IMR-90 (cell line): ENCODE data around the gene KMT2B. TPM values are rescaled to one million over a fixed set of nuclear protein-coding genes. Genes with fewer than 3 reads are reported as not detected.

Experiments used
- ATAC-seq: fragments of 200-7000 bp; cut with Tn5 transposase; 2 replicates; pipeline ENCODE4 v1.9.1; 2020; ENCODE audit warnings: low read depth, mild to moderate bottlenecking, moderate library complexity
- BruUV-seq: library from RNA; stranded (reverse); fragments of 400-500 nt; replicated peaks from 2 replicates; lab custom pipeline; 2021; lab: Mats Ljungman, UMichigan
- CTCF ChIA-PET: fragments of 300-600 bp; formaldehyde crosslinking; extraction: SDS; loops from one replicate; lab custom pipeline; 2021; ENCODE audit warnings: antibody characterized with exemption; lab: Yijun Ruan, JAX
- POLR2A ChIA-PET: fragments of 300-600 bp; sonication (Branson Sonifier 250); formaldehyde crosslinking; loops from one replicate; lab custom pipeline; 2022; ENCODE audit warnings: antibody characterized with exemption; ENCODE audit not compliant: unreplicated experiment; lab: Charles Lee
- DNase-seq: peaks from one replicate; pipeline ENCODE4 v3.0.0; 2013
- H2AFZ ChIP-seq: replicated peaks from 2 replicates; pipeline ENCODE3; 2013; ENCODE audit warnings: low read length, mild to moderate bottlenecking; ENCODE audit not compliant: poor library complexity
- H2AK5ac ChIP-seq: 2 replicates; pipeline ENCODE4 v1.6.1; 2013; ENCODE audit warnings: low read depth, low read length, inconsistent platforms
- H2AK9ac ChIP-seq: replicated peaks from 2 replicates; pipeline ENCODE3; 2013; ENCODE audit warnings: mild to moderate bottlenecking, low read depth, low read length, moderate library complexity; ENCODE audit not compliant: poor library complexity
- H2BK120ac ChIP-seq: 2 replicates; pipeline ENCODE4 v1.6.1; 2013; ENCODE audit warnings: low read depth, low read length, inconsistent platforms
- H2BK15ac ChIP-seq: 3 replicates; pipeline ENCODE4 v1.6.1; 2013; ENCODE audit warnings: low read depth, low read length, inconsistent platforms
- H2BK20ac ChIP-seq: 2 replicates; pipeline ENCODE4 v1.6.1; 2013; ENCODE audit warnings: low read depth, mild to moderate bottlenecking, inconsistent platforms, low read length, moderate library complexity
- H2BK5ac ChIP-seq: 2 replicates; pipeline ENCODE4 v1.6.1; 2013; ENCODE audit warnings: mild to moderate bottlenecking, low read depth, low read length, inconsistent platforms; ENCODE audit not compliant: poor library complexity, severe bottlenecking
- H3K14ac ChIP-seq: replicated peaks from 2 replicates; pipeline ENCODE4 v1.6.1; 2013; ENCODE audit warnings: low read depth, low read length, inconsistent platforms
- H3K18ac ChIP-seq: 2 replicates; pipeline ENCODE4 v1.6.1; 2013; ENCODE audit warnings: low read depth, low read length, control low read depth
- H3K23ac ChIP-seq: 2 replicates; pipeline ENCODE4 v1.6.1; 2013; ENCODE audit warnings: low read depth, low read length, inconsistent platforms
- H3K27ac ChIP-seq: 2 replicates; pipeline ENCODE4 v1.5.1; 2013; ENCODE audit warnings: mild to moderate bottlenecking, control low read depth, low read length; ENCODE audit not compliant: insufficient read depth
- H3K27me3 ChIP-seq: 2 replicates; pipeline ENCODE4 v1.6.1; 2013; ENCODE audit warnings: low read length; ENCODE audit not compliant: control insufficient read depth, insufficient read depth
- H3K36me3 ChIP-seq: 2 replicates; pipeline ENCODE4 v1.6.1; 2013; ENCODE audit warnings: low read length, mixed read lengths; ENCODE audit not compliant: control insufficient read depth, insufficient read depth
- H3K4ac ChIP-seq: 2 replicates; pipeline ENCODE4 v1.6.1; 2013; ENCODE audit warnings: low read depth, low read length, inconsistent platforms
- H3K4me1 ChIP-seq: 2 replicates; pipeline ENCODE4 v1.6.1; 2013; ENCODE audit warnings: low read length, mixed read lengths; ENCODE audit not compliant: control insufficient read depth, insufficient read depth
- H3K4me2 ChIP-seq: 2 replicates; pipeline ENCODE4 v1.6.1; 2013; ENCODE audit warnings: low read depth, mild to moderate bottlenecking, control low read depth, low read length, moderate library complexity
- H3K4me3 ChIP-seq: 2 replicates; pipeline ENCODE4 v1.5.1; 2013; ENCODE audit warnings: low read depth, mild to moderate bottlenecking, control low read depth, low read length, moderate library complexity; ENCODE audit not compliant: insufficient read depth
- H3K56ac ChIP-seq: 2 replicates; pipeline ENCODE4 v1.6.1; 2013; ENCODE audit warnings: low read length, inconsistent platforms; ENCODE audit not compliant: insufficient read depth; ENCODE audit errors: extremely low read depth
- H3K79me1 ChIP-seq, 2 experiments: 2 replicates each; pipeline ENCODE4 v1.6.1; 2013; ENCODE audit warnings: low read length in 2 of 2, inconsistent platforms in 1 of 2, low read depth in 1 of 2
- H3K9ac ChIP-seq: 2 replicates; pipeline ENCODE4 v1.6.1; 2013; ENCODE audit warnings: low read depth, low read length, control low read depth
- H3K9me1 ChIP-seq: 2 replicates; pipeline ENCODE4 v1.6.1; 2013; ENCODE audit warnings: low read length, inconsistent platforms; ENCODE audit not compliant: insufficient read depth
- H3K9me3 ChIP-seq: 2 replicates; pipeline ENCODE4 v1.6.1; 2013; ENCODE audit warnings: low read length; ENCODE audit not compliant: control insufficient read depth, insufficient read depth
- H4K20me1 ChIP-seq: 2 replicates; pipeline ENCODE4 v1.6.1; 2013; ENCODE audit warnings: low read length, inconsistent platforms; ENCODE audit not compliant: insufficient read depth
- H4K5ac ChIP-seq: 2 replicates; pipeline ENCODE4 v1.6.1; 2013; ENCODE audit warnings: mild to moderate bottlenecking, low read depth, low read length, control low read depth
- H4K8ac ChIP-seq, 2 experiments: 2 replicates each; pipeline ENCODE4 v1.6.1; 2013; ENCODE audit warnings: low read depth in 2 of 2, low read length in 2 of 2, control low read depth in 1 of 2, inconsistent platforms in 1 of 2
- H4K91ac ChIP-seq: 2 replicates; pipeline ENCODE4 v1.6.1; 2013; ENCODE audit warnings: low read depth, low read length, inconsistent platforms; ENCODE audit not compliant: insufficient read depth
- CTCF ChIP-seq: conservative IDR thresholded peaks from 2 replicates; pipeline ENCODE4 v1.5.1; 2012; ENCODE audit warnings: mild to moderate bottlenecking, low read depth, low read length, improper control_type of control experiment
- MAZ ChIP-seq: IDR thresholded peaks from 2 replicates; pipeline ENCODE4 v1.6.1; 2012; ENCODE audit warnings: low read depth, mild to moderate bottlenecking, low read length, improper control_type of control experiment, moderate library complexity, borderline replicate concordance
- whole genome bisulfite sequencing, 2 experiments: methylation state at CpG; one replicate each; pipeline versions ENCODE4 v1.1.5 to v1.1.7; 2013; ENCODE audit warnings: missing lambda C conversion rate in 2 of 2; ENCODE audit not compliant: insufficient read length in 1 of 2; ENCODE audit errors: extremely low coverage in 2 of 2; 5-methylcytosine and 5-hydroxymethylcytosine counted together
- dilution Hi-C: fragments of 300-500 bp; cut with HindIII; formaldehyde crosslinking; loops from one replicate; pipeline ENCODE4 v1.14.3; 2018; ENCODE audit warnings: low sequenced_read_pairs; ENCODE audit not compliant: unreplicated experiment
- in situ Hi-C: fragments of 300-500 bp; cut with MboI; formaldehyde crosslinking; loops from 3 replicates; pipeline ENCODE4 v1.14.3; 2019; ENCODE audit warnings: low sequenced_read_pairs, inconsistent platforms, mixed read lengths
- intact Hi-C: fragments of 100-400 bp; cut with micrococcal nuclease; formaldehyde crosslinking; loops from 2 replicates; pipeline ENCODE4 v1.10.0; 2022
- polyA plus RNA-seq, 3 experiments: library from polyadenylated mRNA; depleted of rRNA; stranded (reverse); fragments of >200 nt; gene quantifications; 2 replicates each; pipeline ENCODE4 v1.2.3, GENCODE V29; 2012; ENCODE audit warnings: low replicate concordance in 1 of 3
- total RNA-seq: library from RNA; depleted of rRNA; stranded (reverse); fragments of >200 nt; gene quantifications from 2 replicates; pipeline ENCODE4 v1.2.3, GENCODE V29; 2012

Gene KMT2B
- total and polyA plus RNA-seq, 2 of the 4 experiments (the other 2 are of a cell fraction) = 3.0 to 30.7 TPM

DNA sequence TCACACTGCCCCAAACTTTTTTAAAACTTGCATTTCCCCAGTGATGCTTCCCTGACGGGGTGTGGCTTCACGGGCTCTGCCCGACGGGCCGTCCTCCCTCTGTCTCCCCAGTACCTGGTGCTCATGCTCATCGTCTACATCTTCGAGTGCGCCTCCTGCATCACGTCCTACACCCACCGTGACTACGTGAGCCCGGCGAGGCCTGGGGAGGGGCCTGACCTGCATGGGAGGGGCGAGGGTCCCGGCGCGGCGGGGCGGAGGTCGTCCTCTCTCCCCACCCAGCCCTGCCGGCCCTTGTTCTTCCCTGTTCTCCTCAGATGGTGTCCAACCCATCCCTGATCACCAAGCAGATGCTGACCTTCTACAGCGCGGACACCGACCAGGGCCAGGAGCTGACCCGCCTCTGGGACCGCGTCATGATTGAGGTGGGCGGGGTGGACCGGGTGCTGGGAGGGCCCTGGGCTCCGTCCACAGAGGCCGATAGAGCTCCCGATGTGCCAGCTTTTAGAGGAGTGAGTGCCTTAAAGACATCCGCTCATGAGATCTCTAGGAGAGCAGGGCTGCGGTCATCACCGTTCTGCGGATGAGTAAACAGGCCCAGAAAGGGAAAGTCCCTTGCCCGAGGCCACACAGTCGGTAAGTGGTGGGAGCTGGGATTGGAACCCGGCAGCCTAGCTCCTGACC, 44.5 kb upstream of the KMT2B start:
- 13% methylated on average over 11 of the region's 39 CpGs; no CpG with 5 or more reads in 1 of the 2 experiments for WGBS, 2 experiments
- Histone ChIP-seq H2BK15ac (no peak overlapping the region), H4K91ac (peak overlapping the region; percentile 70; the same call in 1 of the 2 replicates), H3K27ac (no peak overlapping the region), H3K36me3 (no peaks in the 10 kb centered on the region), H4K8ac (no peak overlapping the region; a peak in 1 of 4 replicates), H3K79me1 (no peaks in the 10 kb centered on the region), H4K20me1 (no peaks in the 10 kb centered on the region), H2BK20ac (no peak overlapping the region), H3K18ac (no peak overlapping the region), H3K23ac (no peak overlapping the region), H2BK120ac (no peak overlapping the region), H2AK9ac (peak overlapping the region; percentile 76), H3K27me3 (peaks cover 7% of the 10 kb centered on the region; the same call in 1 of the 2 replicates), H3K4ac (no peak overlapping the region; the same call in 1 of the 2 replicates), H3K14ac (no peak overlapping the region), H3K9me3 (no peaks in the 10 kb centered on the region), H3K9ac (peak overlapping the region; percentile 12; the same call in 1 of the 2 replicates), H3K4me1 (no peaks in the 10 kb centered on the region), H3K9me1 (no peaks in the 10 kb centered on the region), H3K4me3 (peak overlapping the region; percentile 36), H3K4me2 (peak overlapping the region; percentile 60), H4K5ac (no peak overlapping the region), H3K56ac (no peak overlapping the region), H2AFZ (peak overlapping the region; percentile 92), H2BK5ac (no peak overlapping the region), H2AK5ac (no peak overlapping the region)
- intact Hi-C loops (no loop called here), in situ Hi-C loops (no loop called here), dilution Hi-C loops (no loop called here)
- CTCF ChIA-PET = no interaction called here
- peak; percentile 62 for DNase-seq
- no peak for TF ChIP-seq CTCF
- TF ChIP-seq MAZ = peak; percentile 37; the same call in 1 of the 2 replicates
- POLR2A ChIA-PET = no interaction called here
- ATAC-seq = peak; percentile 98
- no TSS peak for BruUV-seq
